Neural progenitor cell (in vitro differentiated cells): Measurements from ENCODE around the gene RASD1. TPM values are rescaled to one million over a fixed set of nuclear protein-coding genes. Genes with fewer than 3 reads are reported as not detected.

Experiments used
- DNase-seq: peaks from one replicate; pipeline ENCODE4 v3.0.0-alpha.2; 2016; ENCODE audit warnings: low spot score
- H2AFZ ChIP-seq: fragments of 200-600 bp; sonication (generic); replicated peaks from 2 replicates; pipeline ENCODE4 v1.6.1; 2016; ENCODE audit warnings: antibody characterized with exemption
- H3F3A ChIP-seq: fragments of 200-600 bp; sonication (generic); 2 replicates; pipeline ENCODE4 v1.6.1; 2016; ENCODE audit warnings: antibody characterized with exemption, low read depth
- H3K27ac ChIP-seq: fragments of 200-600 bp; sonication (generic); 2 replicates; pipeline ENCODE4 v1.5.1; 2016; ENCODE audit warnings: mild to moderate bottlenecking
- H3K27me3 ChIP-seq: fragments of 200-600 bp; sonication (generic); 2 replicates; pipeline ENCODE4 v1.6.1; 2016; ENCODE audit warnings: mild to moderate bottlenecking, moderate library complexity
- H3K36me3 ChIP-seq: fragments of 200-600 bp; sonication (generic); 2 replicates; pipeline ENCODE4 v1.5.1; 2016
- H3K4me1 ChIP-seq: fragments of 200-600 bp; sonication (generic); 2 replicates; pipeline ENCODE4 v1.6.1; 2016; ENCODE audit warnings: mixed run types
- H3K4me2 ChIP-seq: fragments of 200-600 bp; sonication (generic); 2 replicates; pipeline ENCODE4 v1.6.1; 2016
- H3K4me3 ChIP-seq: fragments of 200-600 bp; sonication (generic); 2 replicates; pipeline ENCODE4 v1.5.1; 2016
- H3K79me2 ChIP-seq: fragments of 200-600 bp; sonication (generic); 2 replicates; pipeline ENCODE4 v1.6.1; 2016; ENCODE audit warnings: low read depth
- H3K9ac ChIP-seq: fragments of 200-600 bp; sonication (generic); 2 replicates; pipeline ENCODE4 v1.6.1; 2016
- H3K9me3 ChIP-seq: fragments of 200-600 bp; sonication (generic); 2 replicates; pipeline ENCODE4 v1.5.1; 2016; ENCODE audit warnings: low read depth
- H4K20me1 ChIP-seq: fragments of 200-600 bp; sonication (generic); 2 replicates; pipeline ENCODE4 v1.6.1; 2016; ENCODE audit warnings: low read depth
- H3K27ac Mint-ChIP-seq: 3 replicates; pipeline ENCODE4 v1.8.0; 2021; ENCODE audit warnings: mixed read lengths
- H3K27me3 Mint-ChIP-seq: 2 replicates; pipeline ENCODE4 v1.8.0; 2022; ENCODE audit warnings: low read depth, mild to moderate bottlenecking, inconsistent platforms, moderate library complexity, mixed read lengths; ENCODE audit not compliant: insufficient read depth
- H3K36me3 Mint-ChIP-seq: 3 replicates; pipeline ENCODE4 v1.8.0; 2021; ENCODE audit warnings: mixed read lengths
- H3K4me1 Mint-ChIP-seq: 3 replicates; pipeline ENCODE4 v1.8.0; 2021; ENCODE audit warnings: mixed read lengths
- H3K4me3 Mint-ChIP-seq: 3 replicates; pipeline ENCODE4 v1.8.0; 2021; ENCODE audit warnings: mild to moderate bottlenecking, moderate library complexity, mixed read lengths
- H3K9me3 Mint-ChIP-seq: 3 replicates; pipeline ENCODE4 v1.8.0; 2020; ENCODE audit warnings: mixed read lengths
- EZH2 ChIP-seq: fragments of 200-600 bp; sonication (generic); IDR thresholded peaks from 2 replicates; pipeline ENCODE4 v1.6.1; 2017; ENCODE audit warnings: antibody characterized with exemption, mild to moderate bottlenecking, moderate library complexity
- EZH2phosphoT487 ChIP-seq: fragments of 200-600 bp; sonication (generic); IDR thresholded peaks from 2 replicates; pipeline ENCODE4 v1.6.1; 2017; ENCODE audit warnings: antibody characterized with exemption
- total RNA-seq: library from RNA; depleted of rRNA; stranded (reverse); fragments of >200 nt; gene quantifications from 2 replicates; pipeline ENCODE4 v1.2.3, GENCODE V29; 2015; ENCODE audit warnings: low replicate concordance
- TF ChIP-seq, protein P1 (sequence below): fragments of 200-600 bp; sonication (generic); IDR thresholded peaks from 2 replicates; pipeline ENCODE4 v1.5.1; 2017; ENCODE audit warnings: antibody characterized with exemption, mild to moderate bottlenecking

Gene RASD1
- total RNA-seq, 1 donor from 2014 or later, result 0.88 TPM

DNA sequence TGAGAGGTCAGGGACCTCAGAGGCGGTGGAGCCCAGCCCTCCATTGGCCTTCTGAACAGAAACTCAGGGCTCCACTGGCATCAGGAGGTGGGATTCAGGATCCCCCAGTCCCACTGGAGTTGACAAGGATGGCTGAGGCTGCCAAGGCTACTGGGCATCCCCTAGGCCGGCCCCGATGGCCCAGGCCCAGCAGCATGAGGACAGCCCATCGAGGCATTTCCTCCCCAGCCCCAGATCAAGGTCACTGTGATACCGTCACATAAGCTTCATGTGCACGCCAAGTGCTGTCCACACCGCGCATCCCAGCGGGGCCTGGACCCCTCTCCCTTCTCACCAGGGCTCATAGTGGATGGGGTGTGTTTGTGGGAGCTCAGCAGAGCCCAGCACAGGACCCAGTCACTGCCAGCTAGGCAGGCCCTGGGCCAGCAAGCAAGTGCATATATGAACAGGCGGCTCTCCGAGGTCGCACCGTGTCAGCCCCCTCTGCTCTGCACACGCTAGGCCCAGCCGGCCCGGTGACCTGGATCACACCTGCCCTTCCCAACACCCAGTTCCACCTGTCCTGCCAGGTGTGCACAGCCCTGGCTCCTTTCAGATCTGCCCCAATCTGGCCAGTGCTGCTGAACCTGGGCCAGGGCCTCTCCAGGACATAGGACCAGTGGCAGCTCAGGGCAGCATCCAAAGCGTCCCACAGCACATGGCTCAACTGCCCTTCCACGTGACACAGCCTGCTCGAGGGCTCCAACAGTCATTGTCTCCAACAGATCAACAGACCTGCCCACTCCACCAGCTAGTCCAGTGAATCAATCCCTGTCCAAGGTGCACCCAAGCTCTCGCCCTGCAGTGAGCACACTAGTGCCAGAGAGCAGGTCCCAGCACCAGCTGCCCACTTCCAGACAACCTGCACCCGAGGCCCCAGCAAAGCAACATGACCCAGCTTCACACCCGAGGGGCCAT lies 32.8 kb upstream of the RASD1 start:
- Histone ChIP-seq H3K27ac (no peak overlapping the region), H3K9me3 (no peaks in the 10 kb centered on the region), H3F3A (peaks cover 2% of the 10 kb centered on the region), H3K36me3 (no peaks in the 10 kb centered on the region), H2AFZ (no peak overlapping the region), H3K4me1 (peaks cover 6% of the 10 kb centered on the region), H3K79me2 (no peaks in the 10 kb centered on the region), H3K4me2 (no peak overlapping the region), H3K4me3 (no peak overlapping the region), H3K9ac (no peak overlapping the region), H3K27me3 (no peaks in the 10 kb centered on the region), H4K20me1 (peaks cover 4% of the 10 kb centered on the region)
- no peak overlapping the region for H3K4me3 Mint-ChIP-seq
- DNase-seq, result no peak
- peaks cover 6% of the 10 kb centered on the region for H3K27me3 Mint-ChIP-seq
- TF ChIP-seq, protein P1, sequence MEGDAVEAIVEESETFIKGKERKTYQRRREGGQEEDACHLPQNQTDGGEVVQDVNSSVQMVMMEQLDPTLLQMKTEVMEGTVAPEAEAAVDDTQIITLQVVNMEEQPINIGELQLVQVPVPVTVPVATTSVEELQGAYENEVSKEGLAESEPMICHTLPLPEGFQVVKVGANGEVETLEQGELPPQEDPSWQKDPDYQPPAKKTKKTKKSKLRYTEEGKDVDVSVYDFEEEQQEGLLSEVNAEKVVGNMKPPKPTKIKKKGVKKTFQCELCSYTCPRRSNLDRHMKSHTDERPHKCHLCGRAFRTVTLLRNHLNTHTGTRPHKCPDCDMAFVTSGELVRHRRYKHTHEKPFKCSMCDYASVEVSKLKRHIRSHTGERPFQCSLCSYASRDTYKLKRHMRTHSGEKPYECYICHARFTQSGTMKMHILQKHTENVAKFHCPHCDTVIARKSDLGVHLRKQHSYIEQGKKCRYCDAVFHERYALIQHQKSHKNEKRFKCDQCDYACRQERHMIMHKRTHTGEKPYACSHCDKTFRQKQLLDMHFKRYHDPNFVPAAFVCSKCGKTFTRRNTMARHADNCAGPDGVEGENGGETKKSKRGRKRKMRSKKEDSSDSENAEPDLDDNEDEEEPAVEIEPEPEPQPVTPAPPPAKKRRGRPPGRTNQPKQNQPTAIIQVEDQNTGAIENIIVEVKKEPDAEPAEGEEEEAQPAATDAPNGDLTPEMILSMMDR, result no peak
- TF ChIP-seq EZH2phosphoT487 (no peak), EZH2 (no peak)
- H3K36me3 Mint-ChIP-seq, result peaks cover 3% of the 10 kb centered on the region
- H3K27ac Mint-ChIP-seq, result peak overlapping the region; percentile 53
- H3K9me3 Mint-ChIP-seq, result peaks cover 2% of the 10 kb centered on the region
- peaks cover 11% of the 10 kb centered on the region for H3K4me1 Mint-ChIP-seq

DNA sequence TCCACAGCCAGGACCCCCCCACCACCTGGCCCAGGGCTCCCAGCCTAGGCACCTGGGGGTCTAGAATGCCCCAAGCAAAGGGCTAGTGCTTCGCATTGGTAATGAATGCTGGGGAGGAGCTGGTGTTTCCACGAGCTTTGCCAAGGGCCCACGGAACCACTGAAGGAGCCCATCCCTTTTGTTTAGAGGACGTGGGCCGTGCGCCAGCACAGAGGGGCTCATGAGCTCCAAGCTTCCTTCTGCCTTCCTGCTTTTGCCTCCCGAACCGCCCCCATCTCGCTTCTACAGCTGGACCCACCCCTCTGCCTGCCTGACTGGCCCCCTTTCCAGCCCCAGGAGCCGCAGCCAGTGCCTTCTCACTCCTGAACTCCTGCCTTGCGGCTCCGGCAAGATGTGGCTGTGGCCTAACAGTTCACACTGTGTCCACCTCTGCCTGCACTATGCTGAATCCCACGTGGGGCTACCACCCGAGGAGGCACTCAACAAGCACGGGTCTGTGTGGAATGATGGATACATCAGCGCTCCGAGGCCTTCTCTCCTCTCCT lies 31.8 kb upstream of the RASD1 start:
- Mint-ChIP-seq H3K4me1 (peaks cover 19% of the 10 kb centered on the region), H3K27ac (peak overlapping the region; percentile 81), H3K9me3 (peaks cover 2% of the 10 kb centered on the region), H3K4me3 (no peak overlapping the region), H3K36me3 (peaks cover 3% of the 10 kb centered on the region), H3K27me3 (peaks cover 6% of the 10 kb centered on the region)
- Histone ChIP-seq H3K27ac (no peak overlapping the region), H3K4me1 (peaks cover 13% of the 10 kb centered on the region), H3K79me2 (no peaks in the 10 kb centered on the region), H3K4me2 (no peak overlapping the region), H3F3A (peaks cover 10% of the 10 kb centered on the region), H3K36me3 (no peaks in the 10 kb centered on the region), H4K20me1 (peaks cover 4% of the 10 kb centered on the region), H3K4me3 (no peak overlapping the region), H3K27me3 (no peaks in the 10 kb centered on the region), H2AFZ (no peak overlapping the region), H3K9ac (no peak overlapping the region), H3K9me3 (no peaks in the 10 kb centered on the region)
- no peak for TF ChIP-seq EZH2phosphoT487
- no peak for TF ChIP-seq EZH2
- TF ChIP-seq, protein P1, result no peak
- no peak for DNase-seq

DNA sequence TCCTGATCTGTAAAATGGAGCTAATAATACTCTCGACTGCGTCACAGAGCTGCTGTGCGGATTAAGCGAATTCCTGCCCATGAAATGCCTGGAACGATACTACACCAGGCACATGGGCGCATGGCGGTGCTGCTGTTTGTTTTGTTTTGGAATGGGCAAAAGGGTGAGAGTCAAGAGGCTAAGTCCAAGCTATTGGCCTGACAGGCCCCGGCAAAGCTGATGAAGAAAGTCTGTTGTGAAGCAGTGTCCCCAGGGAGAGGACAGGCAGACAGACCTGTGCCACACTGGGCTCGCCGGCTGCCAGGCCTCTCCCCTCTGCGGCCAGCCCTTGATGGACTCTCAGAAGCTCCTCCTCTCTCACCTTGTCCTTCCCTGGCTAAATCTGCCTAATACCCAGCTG lies 31.3 kb upstream of the RASD1 start:
- H3K79me2 ChIP-seq, result no peaks in the 10 kb centered on the region
- peaks cover 18% of the 10 kb centered on the region for H3K4me1 ChIP-seq
- no peak for TF ChIP-seq EZH2
- TF ChIP-seq, protein P1, result no peak
- TF ChIP-seq EZH2phosphoT487, result no peak
- H3K27me3 Mint-ChIP-seq, result peaks cover 6% of the 10 kb centered on the region
- H4K20me1 ChIP-seq, result peaks cover 4% of the 10 kb centered on the region
- H3K36me3 Mint-ChIP-seq, result peaks cover 3% of the 10 kb centered on the region
- peaks cover 24% of the 10 kb centered on the region for H3K4me1 Mint-ChIP-seq
- no peak for DNase-seq
- H3K9me3 Mint-ChIP-seq, result peaks cover 2% of the 10 kb centered on the region
- H3K9me3 ChIP-seq, result no peaks in the 10 kb centered on the region
- H3K9ac ChIP-seq, result no peak overlapping the region
- H3K27ac ChIP-seq, result no peak overlapping the region
- no peak overlapping the region for H3K4me3 Mint-ChIP-seq
- H3K4me2 ChIP-seq, result no peak overlapping the region
- H3K27me3 ChIP-seq, result no peaks in the 10 kb centered on the region
- no peak overlapping the region for H2AFZ ChIP-seq
- H3K27ac Mint-ChIP-seq, result peak overlapping the region; percentile 66
- no peaks in the 10 kb centered on the region for H3K36me3 ChIP-seq
- H3K4me3 ChIP-seq, result no peak overlapping the region
- H3F3A ChIP-seq, result peaks cover 15% of the 10 kb centered on the region
